K562 (cell line): ENCODE results near the gene PTCH1. TPM values are rescaled to one million over a fixed set of nuclear protein-coding genes. Genes with fewer than 3 reads are reported as not detected.

ENCODE experiments used
- BHLHE40 ChIP-seq: IDR thresholded peaks from 2 replicates; pipeline ENCODE4 v1.6.1; 2011; ENCODE audit warnings: low read length, improper control_type of control experiment
- C11orf30 ChIP-seq: fragments of 450-650 bp; IDR thresholded peaks from 2 replicates; pipeline ENCODE4 v1.6.1; 2016; ENCODE audit warnings: low read depth, mild to moderate bottlenecking
- CHD2 ChIP-seq: IDR thresholded peaks from 2 replicates; pipeline ENCODE4 v1.6.1; 2011; ENCODE audit warnings: low read depth, low read length
- DIDO1 ChIP-seq: fragments of 450-650 bp; IDR thresholded peaks from 2 replicates; pipeline ENCODE4 v1.6.1; 2016; ENCODE audit warnings: low read depth, missing biosample characterization, missing genetic modification characterization
- HSF4 ChIP-seq: fragments of 250-450 bp; sonication (Bioruptor Pico); IDR thresholded peaks from 2 replicates; pipeline ENCODE4 v2.1.2; 2022; ENCODE audit warnings: mild to moderate bottlenecking, moderate library complexity, borderline replicate concordance
- JUND ChIP-seq, 2 experiments: IDR thresholded peaks; 2 replicates in 1 of 2; 3 replicates in 1 of 2; pipeline ENCODE4 v1.6.1; 2011; ENCODE audit warnings: borderline replicate concordance in 2 of 2, low read depth in 2 of 2, low read length in 2 of 2, improper control_type of control experiment in 1 of 2, missing biosample characterization in 1 of 2, missing genetic modification characterization in 1 of 2, missing genetic modification reagents in 1 of 2
- KDM4B ChIP-seq, 2 experiments: fragments of 450-650 bp in 1 of 2; sonication (generic) in 1 of 2; IDR thresholded peaks; 2 replicates each; pipeline ENCODE4 v1.6.1; 2016 to 2017; ENCODE audit warnings: borderline replicate concordance in 2 of 2, antibody characterized with exemption in 1 of 2, low read depth in 1 of 2, mild to moderate bottlenecking in 1 of 2
- MAFK ChIP-seq: IDR thresholded peaks from 2 replicates; pipeline ENCODE4 v1.6.1; 2011; ENCODE audit warnings: low read length, improper control_type of control experiment
- NCOA6 ChIP-seq: fragments of 450-650 bp; IDR thresholded peaks from 2 replicates; pipeline ENCODE4 v1.6.1; 2017; ENCODE audit warnings: mild to moderate bottlenecking
- SMARCA4 ChIP-seq: fragments of 450-650 bp; IDR thresholded peaks from 2 replicates; pipeline ENCODE4 v1.6.1; 2016
- TRIM24 ChIP-seq, 2 experiments: fragments of 450-650 bp; IDR thresholded peaks; 2 replicates each; pipeline ENCODE4 v1.6.1; 2016
- ZBTB17 ChIP-seq: fragments of 450-650 bp; formaldehyde crosslinking; IDR thresholded peaks from 2 replicates; pipeline ENCODE4 v1.4.0; 2020; ENCODE audit warnings: mild to moderate bottlenecking
- ZFP30 ChIP-seq: fragments of 250-450 bp; sonication (Bioruptor Pico); IDR thresholded peaks from 2 replicates; pipeline ENCODE4 v1.8.0; 2022; ENCODE audit warnings: moderate library complexity, mild to moderate bottlenecking, inconsistent platforms, borderline replicate concordance
- ZNF174 ChIP-seq: fragments of 250-450 bp; sonication (Bioruptor Pico); IDR thresholded peaks from 2 replicates; pipeline ENCODE4 v1.4.0; 2020; ENCODE audit warnings: mild to moderate bottlenecking
- polyA plus RNA-seq, 8 experiments: library from polyadenylated mRNA; depleted of rRNA in 4 of 8; stranded (reverse) in 5 of 8; unstranded in 3 of 8; fragments of >200 nt; fragmentation: Nextera tagmentation in 2 of 8; fragmentation: Illumina TruSeq in 1 of 8; extraction: Ambion mirVana in 2 of 8; extraction: Trizol in 1 of 8; gene quantifications; 2 replicates each; pipeline versions ENCODE4 v1.2.1 to v1.2.3, GENCODE V29; 2011 to 2014; ENCODE audit warnings: inconsistent platforms in 1 of 8, missing spikeins in 1 of 8
- total RNA-seq, 7 experiments: library from RNA; depleted of rRNA in 6 of 7; stranded (reverse); fragments of >200 nt in 6 of 7; fragmentation: Illumina TruSeq in 2 of 7; extraction: Trizol in 2 of 7; gene quantifications; 2 replicates each; pipeline versions ENCODE4 v1.2.1 to v1.2.3, GENCODE V29; 2011 to 2021; ENCODE audit warnings: low replicate concordance in 1 of 7
- TF ChIP-seq, protein P1 (sequence below): fragments of 450-650 bp; IDR thresholded peaks from 2 replicates; pipeline ENCODE4 v1.6.1; 2016; ENCODE audit warnings: mild to moderate bottlenecking
- TF ChIP-seq, protein P2 (sequence below): sonication (generic); formaldehyde crosslinking; IDR thresholded peaks from 2 replicates; pipeline ENCODE4 v1.8.0; 2022; ENCODE audit warnings: mild to moderate bottlenecking, low read depth, missing genetic modification reagents
- TF ChIP-seq, protein P3 (sequence below): fragments of 450-650 bp; IDR thresholded peaks from 2 replicates; pipeline ENCODE4 v1.6.1; 2017; ENCODE audit warnings: antibody characterized with exemption, mild to moderate bottlenecking
- TF ChIP-seq, protein P4 (sequence below), 2 experiments: fragments of 450-650 bp in 1 of 2; sonication (generic) in 1 of 2; formaldehyde crosslinking in 1 of 2; IDR thresholded peaks in 1 of 2; conservative IDR thresholded peaks in 1 of 2; 2 replicates each; pipeline versions ENCODE4 v1.6.1 to v1.8.1; 2016 to 2023; ENCODE audit warnings: mild to moderate bottlenecking in 2 of 2, moderate library complexity in 2 of 2, inconsistent platforms in 1 of 2, missing genetic modification reagents in 1 of 2

The PTCH1 gene
- total and polyA plus RNA-seq, 9 of the 15 experiments (the other 6 are each of a cell fraction or from before 2014, with no cell fraction given), result 0.70 to 9.9 (median 3.8) TPM

DNA sequence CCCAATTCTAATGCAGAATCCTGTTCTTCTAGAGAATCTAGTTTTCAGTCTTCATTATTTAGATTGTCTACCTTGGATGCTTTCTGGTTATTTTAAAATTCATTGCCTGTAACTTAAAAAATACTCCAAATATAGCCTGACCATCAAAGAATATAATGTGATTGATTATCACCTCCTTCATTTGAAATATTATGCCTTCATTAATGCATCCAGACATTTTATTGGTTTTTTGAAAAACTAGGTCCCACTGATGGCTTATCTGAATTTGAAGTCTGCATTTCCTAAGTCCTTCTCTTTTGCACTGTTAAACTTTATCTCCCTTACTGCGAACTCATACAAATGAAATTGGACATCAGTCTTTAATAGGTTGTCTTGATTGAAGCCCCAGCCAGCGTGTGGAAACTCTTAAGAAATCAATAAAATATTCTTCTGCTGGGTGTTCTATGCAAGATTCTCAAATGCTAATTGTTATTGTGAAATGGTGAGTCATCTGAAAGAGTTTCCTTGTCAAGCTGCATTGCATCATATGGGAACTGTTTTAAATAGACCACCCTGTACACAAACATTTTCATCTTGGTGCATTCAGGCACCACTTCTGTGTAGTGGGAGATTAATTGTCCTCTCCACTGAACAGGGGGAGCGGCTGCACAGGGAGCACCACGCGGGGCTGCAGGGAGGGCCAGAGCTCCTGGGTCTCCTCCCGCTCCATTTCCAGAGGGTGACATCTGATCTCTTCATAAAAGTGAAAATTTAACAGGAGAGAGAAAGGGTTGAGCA is 106.9 kb downstream of the PTCH1 start (continued):
- TF ChIP-seq, protein P1, sequence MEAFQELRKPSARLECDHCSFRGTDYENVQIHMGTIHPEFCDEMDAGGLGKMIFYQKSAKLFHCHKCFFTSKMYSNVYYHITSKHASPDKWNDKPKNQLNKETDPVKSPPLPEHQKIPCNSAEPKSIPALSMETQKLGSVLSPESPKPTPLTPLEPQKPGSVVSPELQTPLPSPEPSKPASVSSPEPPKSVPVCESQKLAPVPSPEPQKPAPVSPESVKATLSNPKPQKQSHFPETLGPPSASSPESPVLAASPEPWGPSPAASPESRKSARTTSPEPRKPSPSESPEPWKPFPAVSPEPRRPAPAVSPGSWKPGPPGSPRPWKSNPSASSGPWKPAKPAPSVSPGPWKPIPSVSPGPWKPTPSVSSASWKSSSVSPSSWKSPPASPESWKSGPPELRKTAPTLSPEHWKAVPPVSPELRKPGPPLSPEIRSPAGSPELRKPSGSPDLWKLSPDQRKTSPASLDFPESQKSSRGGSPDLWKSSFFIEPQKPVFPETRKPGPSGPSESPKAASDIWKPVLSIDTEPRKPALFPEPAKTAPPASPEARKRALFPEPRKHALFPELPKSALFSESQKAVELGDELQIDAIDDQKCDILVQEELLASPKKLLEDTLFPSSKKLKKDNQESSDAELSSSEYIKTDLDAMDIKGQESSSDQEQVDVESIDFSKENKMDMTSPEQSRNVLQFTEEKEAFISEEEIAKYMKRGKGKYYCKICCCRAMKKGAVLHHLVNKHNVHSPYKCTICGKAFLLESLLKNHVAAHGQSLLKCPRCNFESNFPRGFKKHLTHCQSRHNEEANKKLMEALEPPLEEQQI, result no peak
- TF ChIP-seq TRIM24 (IDR thresholded peaks at IDR 0.05) (peak; percentile 76 to 83), DIDO1 (tag) (no peak), JUND (IDR thresholded peaks at IDR 0.05; ENCODE audit: borderline replicate concordance, low read depth, low read length) (peak; percentile 90), JUND (tag; IDR thresholded peaks at IDR 0.05; ENCODE audit: borderline replicate concordance, low read depth, low read length) (peak; percentile 69; the same call in 2 of the 3 replicates), C11orf30 (peak; percentile 31; the same call in 1 of the 2 replicates), KDM4B (IDR thresholded peaks at IDR 0.05; ENCODE audit: borderline replicate concordance in 2 of 2, low read depth in 1 of 2) (no peak), ZFP30 (CRISPR knock-in tag) (no peak), BHLHE40 (no peak), CHD2 (no peak), SMARCA4 (peak; percentile 80), HSF4 (CRISPR knock-in tag) (no peak), ZBTB17 (no peak), MAFK (no peak), ZNF174 (CRISPR knock-in tag) (no peak), NCOA6 (no peak)
- TF ChIP-seq, protein P2, sequence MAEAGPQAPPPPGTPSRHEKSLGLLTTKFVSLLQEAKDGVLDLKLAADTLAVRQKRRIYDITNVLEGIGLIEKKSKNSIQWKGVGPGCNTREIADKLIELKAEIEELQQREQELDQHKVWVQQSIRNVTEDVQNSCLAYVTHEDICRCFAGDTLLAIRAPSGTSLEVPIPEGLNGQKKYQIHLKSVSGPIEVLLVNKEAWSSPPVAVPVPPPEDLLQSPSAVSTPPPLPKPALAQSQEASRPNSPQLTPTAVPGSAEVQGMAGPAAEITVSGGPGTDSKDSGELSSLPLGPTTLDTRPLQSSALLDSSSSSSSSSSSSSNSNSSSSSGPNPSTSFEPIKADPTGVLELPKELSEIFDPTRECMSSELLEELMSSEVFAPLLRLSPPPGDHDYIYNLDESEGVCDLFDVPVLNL, result no peak
- TF ChIP-seq, protein P3, sequence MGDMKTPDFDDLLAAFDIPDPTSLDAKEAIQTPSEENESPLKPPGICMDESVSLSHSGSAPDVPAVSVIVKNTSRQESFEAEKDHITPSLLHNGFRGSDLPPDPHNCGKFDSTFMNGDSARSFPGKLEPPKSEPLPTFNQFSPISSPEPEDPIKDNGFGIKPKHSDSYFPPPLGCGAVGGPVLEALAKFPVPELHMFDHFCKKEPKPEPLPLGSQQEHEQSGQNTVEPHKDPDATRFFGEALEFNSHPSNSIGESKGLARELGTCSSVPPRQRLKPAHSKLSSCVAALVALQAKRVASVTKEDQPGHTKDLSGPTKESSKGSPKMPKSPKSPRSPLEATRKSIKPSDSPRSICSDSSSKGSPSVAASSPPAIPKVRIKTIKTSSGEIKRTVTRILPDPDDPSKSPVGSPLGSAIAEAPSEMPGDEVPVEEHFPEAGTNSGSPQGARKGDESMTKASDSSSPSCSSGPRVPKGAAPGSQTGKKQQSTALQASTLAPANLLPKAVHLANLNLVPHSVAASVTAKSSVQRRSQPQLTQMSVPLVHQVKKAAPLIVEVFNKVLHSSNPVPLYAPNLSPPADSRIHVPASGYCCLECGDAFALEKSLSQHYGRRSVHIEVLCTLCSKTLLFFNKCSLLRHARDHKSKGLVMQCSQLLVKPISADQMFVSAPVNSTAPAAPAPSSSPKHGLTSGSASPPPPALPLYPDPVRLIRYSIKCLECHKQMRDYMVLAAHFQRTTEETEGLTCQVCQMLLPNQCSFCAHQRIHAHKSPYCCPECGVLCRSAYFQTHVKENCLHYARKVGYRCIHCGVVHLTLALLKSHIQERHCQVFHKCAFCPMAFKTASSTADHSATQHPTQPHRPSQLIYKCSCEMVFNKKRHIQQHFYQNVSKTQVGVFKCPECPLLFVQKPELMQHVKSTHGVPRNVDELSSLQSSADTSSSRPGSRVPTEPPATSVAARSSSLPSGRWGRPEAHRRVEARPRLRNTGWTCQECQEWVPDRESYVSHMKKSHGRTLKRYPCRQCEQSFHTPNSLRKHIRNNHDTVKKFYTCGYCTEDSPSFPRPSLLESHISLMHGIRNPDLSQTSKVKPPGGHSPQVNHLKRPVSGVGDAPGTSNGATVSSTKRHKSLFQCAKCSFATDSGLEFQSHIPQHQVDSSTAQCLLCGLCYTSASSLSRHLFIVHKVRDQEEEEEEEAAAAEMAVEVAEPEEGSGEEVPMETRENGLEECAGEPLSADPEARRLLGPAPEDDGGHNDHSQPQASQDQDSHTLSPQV, result peak; percentile 38; the same call in 1 of the 2 replicates
- TF ChIP-seq, protein P4, sequence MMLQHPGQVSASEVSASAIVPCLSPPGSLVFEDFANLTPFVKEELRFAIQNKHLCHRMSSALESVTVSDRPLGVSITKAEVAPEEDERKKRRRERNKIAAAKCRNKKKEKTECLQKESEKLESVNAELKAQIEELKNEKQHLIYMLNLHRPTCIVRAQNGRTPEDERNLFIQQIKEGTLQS (IDR thresholded peaks at IDR 0.05), result peak; percentile 98
- TF ChIP-seq, protein P4 (CRISPR knock-in tag; conservative IDR thresholded peaks at IDR 0.05), result no peak
